Measurements from ENCODE around the gene RHOV.

RHOV gene

GRCh38 chr15:40904552-40905201 lies 30.6 kb upstream of the RHOV start:
- DNase-seq (ENCODE audit: low read depth in 2 of 2), result no peak

GRCh38 chr15:40902605-40903561 lies 28.8 kb upstream of the RHOV start:
- no peak for DNase-seq (ENCODE audit: low read depth in 2 of 2)

GRCh38 chr15:40901053-40901443 lies 27.0 kb upstream of the RHOV start:
- no peak for DNase-seq (ENCODE audit: low read depth in 2 of 2)

- DNase-seq (ENCODE audit: low read depth in 2 of 2), result no peak
Observed at GRCh38 chr15:40900256-40901052, 26.4 kb upstream of the RHOV start.

- no peak for DNase-seq (ENCODE audit: low read depth in 2 of 2)
Observed at GRCh38 chr15:40899536-40900207, 25.6 kb upstream of the RHOV start.

- peak in 1 of 2 donors; percentile 55 for DNase-seq (ENCODE audit: low read depth in 2 of 2)
Observed at GRCh38 chr15:40894681-40895448, 20.8 kb upstream of the RHOV start.

GRCh38 chr15:40893733-40894680 lies 20.0 kb upstream of the RHOV start, which contains the start of gene VPS18:
Gene VPS18 (plus strand): TSS chr15:40894450. CDS start chr15:40894769, 319 bp downstream.
- peak; percentile 98 to 100 for DNase-seq (ENCODE audit: low read depth in 2 of 2)

- no peak for DNase-seq (ENCODE audit: low read depth in 2 of 2)
Observed at GRCh38 chr15:40893019-40893670, 19.1 kb upstream of the RHOV start.

- DNase-seq (ENCODE audit: low read depth in 2 of 2), result no peak
Observed at GRCh38 chr15:40892447-40893012, 18.5 kb upstream of the RHOV start.

GRCh38 chr15:40891810-40892446 lies 17.9 kb upstream of the RHOV start:
- no peak for DNase-seq (ENCODE audit: low read depth in 2 of 2)

GRCh38 chr15:40891138-40891537 lies 17.1 kb upstream of the RHOV start:
- DNase-seq (ENCODE audit: low read depth in 2 of 2), result no peak

- DNase-seq (ENCODE audit: low read depth in 2 of 2), result no peak
Observed at GRCh38 chr15:40889112-40889511, 15.1 kb upstream of the RHOV start.

- DNase-seq (ENCODE audit: low read depth in 2 of 2), result no peak
Observed at GRCh38 chr15:40886586-40886985, 12.6 kb upstream of the RHOV start.

GRCh38 chr15:40881351-40881750 lies 7.3 kb upstream of the RHOV start:
- DNase-seq (ENCODE audit: low read depth in 2 of 2), result no peak

- DNase-seq (ENCODE audit: low read depth in 2 of 2), result no peak
Observed at GRCh38 chr15:40879609-40880008, 5.6 kb upstream of the RHOV start.

GRCh38 chr15:40878785-40879184 lies 4.8 kb upstream of the RHOV start:
- DNase-seq (ENCODE audit: low read depth in 2 of 2), result no peak

GRCh38 chr15:40877694-40878093 lies 3.7 kb upstream of the RHOV start:
- DNase-seq (ENCODE audit: low read depth in 2 of 2), result no peak
